ENCODE results near the gene PITPNB. TPM values are rescaled to one million over a fixed set of nuclear protein-coding genes. Genes with fewer than 3 reads are reported as not detected.

Gene PITPNB
- polyA plus RNA-seq, 4 donors: 13.2 to 47.5 (median 22.8) TPM

GRCh38 chr22:27843441-27843840 is 75.6 kb downstream of the PITPNB start:
- FAIRE-seq: no peak
- H3K9me3 ChIP-seq (ENCODE audit: control insufficient read depth in 2 of 2, insufficient read depth in 1 of 2, low read depth in 1 of 2, low read length in 1 of 2): no peaks in the 10 kb centered on the region
- H3K4me1 ChIP-seq (ENCODE audit: control insufficient read depth in 3 of 3, insufficient read depth in 2 of 3, low read depth in 1 of 3, low read length in 2 of 3): peaks cover 0 to 17% (median 0%) of the 10 kb centered on the region in 3 donors
- 70 to 75% (median 71%) methylated on average over 7 of the region's 7 CpGs for WGBS, 3 donors
- no peak for DNase-seq
- peaks cover 0 to 14% (median 0%) of the 10 kb centered on the region in 3 donors for H3K36me3 ChIP-seq (ENCODE audit: control insufficient read depth in 3 of 3, insufficient read depth in 2 of 3, low read depth in 1 of 3, low read length in 3 of 3)
- H3K27ac ChIP-seq (ENCODE audit: low read depth in 1 of 3, low read length in 2 of 3): no peak overlapping the region
- H3K27me3 ChIP-seq (ENCODE audit: control insufficient read depth in 3 of 3, insufficient read depth in 3 of 3, low read length in 3 of 3): no peaks in the 10 kb centered on the region
- H3K4me3 ChIP-seq (ENCODE audit: low read depth in 1 of 3, low read length in 3 of 3): no peak overlapping the region

DNA sequence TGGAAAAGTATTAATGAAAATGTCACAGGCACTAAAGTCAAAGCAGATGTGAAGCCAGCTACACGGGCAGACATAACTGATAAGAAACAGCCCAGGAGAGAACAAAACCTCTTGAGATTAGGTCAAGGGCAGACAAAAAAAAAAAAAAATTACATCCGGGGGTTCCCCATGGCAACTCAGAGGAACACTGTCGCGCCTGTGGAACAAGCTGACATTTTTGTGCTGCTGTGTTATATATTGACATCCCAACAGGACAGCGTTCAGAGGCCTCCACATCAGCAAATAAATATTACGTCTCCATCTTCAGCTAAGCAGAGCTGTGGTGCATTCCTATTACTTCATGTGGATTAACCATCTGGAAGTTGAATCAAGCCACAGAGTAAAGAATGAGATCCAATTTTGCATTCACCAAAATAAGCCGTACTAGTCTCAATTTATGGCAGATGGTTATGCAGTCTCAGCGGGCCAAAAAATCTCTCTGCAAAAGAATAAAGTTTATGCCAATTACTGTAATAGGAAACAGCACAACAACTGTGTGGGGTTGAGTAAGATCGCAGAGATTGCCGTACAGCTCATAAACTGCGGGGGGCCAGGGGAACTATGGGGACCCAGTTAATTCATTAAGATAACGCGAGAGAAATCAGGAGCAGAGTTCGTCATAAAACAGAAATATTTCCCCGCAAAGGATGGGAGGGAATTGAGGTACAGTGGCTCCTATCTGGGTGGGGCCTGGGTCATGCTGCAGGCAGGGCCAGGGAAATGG is 76.2 kb downstream of the PITPNB start:
- H3K27me3 ChIP-seq (ENCODE audit: control insufficient read depth in 3 of 3, insufficient read depth in 3 of 3, low read length in 3 of 3): no peaks in the 10 kb centered on the region
- peaks cover 0 to 17% (median 0%) of the 10 kb centered on the region in 3 donors for H3K4me1 ChIP-seq (ENCODE audit: control insufficient read depth in 3 of 3, insufficient read depth in 2 of 3, low read depth in 1 of 3, low read length in 2 of 3)
- peaks cover 0 to 14% (median 0%) of the 10 kb centered on the region in 3 donors for H3K36me3 ChIP-seq (ENCODE audit: control insufficient read depth in 3 of 3, insufficient read depth in 2 of 3, low read depth in 1 of 3, low read length in 3 of 3)
- H3K9me3 ChIP-seq (ENCODE audit: control insufficient read depth in 2 of 2, insufficient read depth in 1 of 2, low read depth in 1 of 2, low read length in 1 of 2): peaks cover 0 to under 1% of the 10 kb centered on the region in 2 donors
- no peak for DNase-seq
- 71 to 86% (median 85%) methylated on average over 15 of the region's 15 CpGs for WGBS, 3 donors
- no peak overlapping the region for H3K4me3 ChIP-seq (ENCODE audit: low read depth in 1 of 3, low read length in 3 of 3)
- no peak for FAIRE-seq
- no peak overlapping the region for H3K27ac ChIP-seq (ENCODE audit: low read depth in 1 of 3, low read length in 2 of 3)

GRCh38 chr22:27842201-27842600 is 76.9 kb downstream of the PITPNB start:
- Histone ChIP-seq H3K27me3 (ENCODE audit: control insufficient read depth in 3 of 3, insufficient read depth in 3 of 3, low read length in 3 of 3) (no peaks in the 10 kb centered on the region), H3K4me1 (ENCODE audit: control insufficient read depth in 3 of 3, insufficient read depth in 2 of 3, low read depth in 1 of 3, low read length in 2 of 3) (peaks cover 0 to 17% (median 0%) of the 10 kb centered on the region in 3 donors), H3K27ac (ENCODE audit: low read depth in 1 of 3, low read length in 2 of 3) (no peak overlapping the region), H3K9me3 (ENCODE audit: control insufficient read depth in 2 of 2, insufficient read depth in 1 of 2, low read depth in 1 of 2, low read length in 1 of 2) (peaks cover 0 to 6% of the 10 kb centered on the region in 2 donors), H3K36me3 (ENCODE audit: control insufficient read depth in 3 of 3, insufficient read depth in 2 of 3, low read depth in 1 of 3, low read length in 3 of 3) (peaks cover 0 to 14% (median 0%) of the 10 kb centered on the region in 3 donors), H3K4me3 (ENCODE audit: low read depth in 1 of 3, low read length in 3 of 3) (no peak overlapping the region)
- 89 to 92% (median 90%) methylated on average over 1 of the region's 1 CpG for WGBS, 3 donors
- DNase-seq: no peak
- FAIRE-seq: no peak

- DNase-seq: no peak
- H3K4me1 ChIP-seq (ENCODE audit: control insufficient read depth in 3 of 3, insufficient read depth in 2 of 3, low read depth in 1 of 3, low read length in 2 of 3): peaks cover 0 to 21% (median 0%) of the 10 kb centered on the region in 3 donors
Observed at GRCh38 chr22:27840436-27840835, 78.6 kb downstream of the PITPNB start.

DNA sequence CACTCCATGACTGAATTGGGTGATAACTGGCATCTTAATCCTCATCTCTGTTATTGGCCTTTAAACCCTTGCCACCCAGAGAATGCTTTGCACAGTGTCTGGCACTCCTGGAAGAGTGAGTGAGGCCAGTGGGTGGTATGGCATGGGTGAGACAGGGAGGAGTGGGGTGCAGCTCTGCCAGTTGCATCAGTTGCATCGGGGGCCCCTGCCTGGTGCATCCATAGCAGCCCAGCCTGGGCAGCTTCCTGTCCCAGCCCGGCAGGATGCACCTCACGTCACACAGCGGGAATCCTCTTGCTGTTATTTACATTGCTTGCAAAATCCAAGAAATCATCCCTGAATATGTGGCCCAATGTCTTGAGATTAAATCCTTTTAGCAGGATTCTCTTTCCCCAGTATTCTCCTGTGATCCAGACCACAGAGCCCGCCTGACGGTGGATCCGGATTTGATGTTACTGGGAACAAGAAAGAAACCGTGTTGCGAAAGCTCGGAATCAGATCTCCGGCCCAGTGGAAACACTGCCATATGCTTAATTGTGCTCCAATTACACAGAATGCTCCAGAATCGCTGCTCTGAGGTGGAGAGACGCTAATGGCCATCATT is 79.9 kb downstream of the PITPNB start:
- Histone ChIP-seq H3K27ac (ENCODE audit: low read depth in 1 of 3, low read length in 2 of 3) (no peak overlapping the region), H3K4me1 (ENCODE audit: control insufficient read depth in 3 of 3, insufficient read depth in 2 of 3, low read depth in 1 of 3, low read length in 2 of 3) (peaks cover 0 to 16% (median 0%) of the 10 kb centered on the region in 3 donors), H3K4me3 (ENCODE audit: low read depth in 1 of 3, low read length in 3 of 3) (no peak overlapping the region), H3K27me3 (ENCODE audit: control insufficient read depth in 3 of 3, insufficient read depth in 3 of 3, low read length in 3 of 3) (no peaks in the 10 kb centered on the region), H3K36me3 (ENCODE audit: control insufficient read depth in 3 of 3, insufficient read depth in 2 of 3, low read depth in 1 of 3, low read length in 3 of 3) (no peaks in the 10 kb centered on the region), H3K9me3 (ENCODE audit: control insufficient read depth in 2 of 2, insufficient read depth in 1 of 2, low read depth in 1 of 2, low read length in 1 of 2) (peaks cover 0 to 6% of the 10 kb centered on the region in 2 donors)
- DNase-seq (no peak), FAIRE-seq (no peak)
- 91 to 95% (median 91%) methylated on average over 13 of the region's 13 CpGs for WGBS, 3 donors

More at GRCh38 chr22:27840436-27840835, 78.6 kb downstream of the PITPNB start:
- H3K27ac ChIP-seq (ENCODE audit: low read depth in 1 of 3, low read length in 2 of 3): no peak overlapping the region
- WGBS, 3 donors: 94 to 97% (median 96%) methylated on average over 7 of the region's 7 CpGs
- peaks cover 0 to 6% of the 10 kb centered on the region in 2 donors for H3K9me3 ChIP-seq (ENCODE audit: control insufficient read depth in 2 of 2, insufficient read depth in 1 of 2, low read depth in 1 of 2, low read length in 1 of 2)
- peaks cover 0 to 8% (median 0%) of the 10 kb centered on the region in 3 donors for H3K36me3 ChIP-seq (ENCODE audit: control insufficient read depth in 3 of 3, insufficient read depth in 2 of 3, low read depth in 1 of 3, low read length in 3 of 3)
- FAIRE-seq: no peak
- H3K27me3 ChIP-seq (ENCODE audit: control insufficient read depth in 3 of 3, insufficient read depth in 3 of 3, low read length in 3 of 3): no peaks in the 10 kb centered on the region
- no peak overlapping the region for H3K4me3 ChIP-seq (ENCODE audit: low read depth in 1 of 3, low read length in 3 of 3)

- 69 to 74% (median 70%) methylated on average over 10 of the region's 10 CpGs for WGBS, 3 donors
- FAIRE-seq (no peak), DNase-seq (peak in 1 of 2 donors; percentile 18)
- H3K4me1 ChIP-seq (ENCODE audit: control insufficient read depth in 3 of 3, insufficient read depth in 2 of 3, low read depth in 1 of 3, low read length in 2 of 3): peaks cover 0 to 9% (median 0%) of the 10 kb centered on the region in 3 donors
- no peaks in the 10 kb centered on the region for H3K27me3 ChIP-seq (ENCODE audit: control insufficient read depth in 3 of 3, insufficient read depth in 3 of 3, low read length in 3 of 3)
- H3K4me3 ChIP-seq (ENCODE audit: low read depth in 1 of 3, low read length in 3 of 3): no peak overlapping the region
- H3K36me3 ChIP-seq (ENCODE audit: control insufficient read depth in 3 of 3, insufficient read depth in 2 of 3, low read depth in 1 of 3, low read length in 3 of 3): no peaks in the 10 kb centered on the region
- peaks cover 0 to 6% of the 10 kb centered on the region in 2 donors for H3K9me3 ChIP-seq (ENCODE audit: control insufficient read depth in 2 of 2, insufficient read depth in 1 of 2, low read depth in 1 of 2, low read length in 1 of 2)
- H3K27ac ChIP-seq (ENCODE audit: low read depth in 1 of 3, low read length in 2 of 3): no peak overlapping the region
Observed at GRCh38 chr22:27836181-27836580, 82.9 kb downstream of the PITPNB start.

DNA sequence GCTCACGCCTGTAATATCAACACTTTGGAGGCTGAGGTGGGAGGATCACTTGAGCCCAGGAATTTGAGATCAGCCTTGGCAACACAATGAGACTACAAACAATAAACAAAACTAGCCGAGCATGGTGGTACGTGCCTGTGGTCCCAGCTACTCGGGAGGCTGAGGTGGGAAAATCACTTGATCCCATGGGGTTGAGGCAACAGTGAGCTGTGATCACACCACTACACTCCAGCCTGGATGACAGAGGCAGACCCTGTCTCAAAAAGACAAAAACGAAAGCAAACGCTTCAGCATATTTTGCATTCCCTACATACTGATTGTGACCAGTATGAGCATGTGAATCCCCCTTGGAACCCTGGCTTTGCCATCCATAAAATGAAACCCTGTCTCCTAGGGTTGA is 83.6 kb downstream of the PITPNB start:
- H3K27me3 ChIP-seq (ENCODE audit: control insufficient read depth in 3 of 3, insufficient read depth in 3 of 3, low read length in 3 of 3): no peaks in the 10 kb centered on the region
- H3K36me3 ChIP-seq (ENCODE audit: control insufficient read depth in 3 of 3, insufficient read depth in 2 of 3, low read depth in 1 of 3, low read length in 3 of 3): no peaks in the 10 kb centered on the region
- DNase-seq: no peak
- 81 to 90% (median 85%) methylated on average over 6 of the region's 6 CpGs for WGBS, 3 donors
- no peak overlapping the region for H3K27ac ChIP-seq (ENCODE audit: low read depth in 1 of 3, low read length in 2 of 3)
- peaks cover 0 to 9% (median 0%) of the 10 kb centered on the region in 3 donors for H3K4me1 ChIP-seq (ENCODE audit: control insufficient read depth in 3 of 3, insufficient read depth in 2 of 3, low read depth in 1 of 3, low read length in 2 of 3)
- H3K4me3 ChIP-seq (ENCODE audit: low read depth in 1 of 3, low read length in 3 of 3): no peak overlapping the region
- peaks cover 0 to 6% of the 10 kb centered on the region in 2 donors for H3K9me3 ChIP-seq (ENCODE audit: control insufficient read depth in 2 of 2, insufficient read depth in 1 of 2, low read depth in 1 of 2, low read length in 1 of 2)
- no peak for FAIRE-seq

DNA sequence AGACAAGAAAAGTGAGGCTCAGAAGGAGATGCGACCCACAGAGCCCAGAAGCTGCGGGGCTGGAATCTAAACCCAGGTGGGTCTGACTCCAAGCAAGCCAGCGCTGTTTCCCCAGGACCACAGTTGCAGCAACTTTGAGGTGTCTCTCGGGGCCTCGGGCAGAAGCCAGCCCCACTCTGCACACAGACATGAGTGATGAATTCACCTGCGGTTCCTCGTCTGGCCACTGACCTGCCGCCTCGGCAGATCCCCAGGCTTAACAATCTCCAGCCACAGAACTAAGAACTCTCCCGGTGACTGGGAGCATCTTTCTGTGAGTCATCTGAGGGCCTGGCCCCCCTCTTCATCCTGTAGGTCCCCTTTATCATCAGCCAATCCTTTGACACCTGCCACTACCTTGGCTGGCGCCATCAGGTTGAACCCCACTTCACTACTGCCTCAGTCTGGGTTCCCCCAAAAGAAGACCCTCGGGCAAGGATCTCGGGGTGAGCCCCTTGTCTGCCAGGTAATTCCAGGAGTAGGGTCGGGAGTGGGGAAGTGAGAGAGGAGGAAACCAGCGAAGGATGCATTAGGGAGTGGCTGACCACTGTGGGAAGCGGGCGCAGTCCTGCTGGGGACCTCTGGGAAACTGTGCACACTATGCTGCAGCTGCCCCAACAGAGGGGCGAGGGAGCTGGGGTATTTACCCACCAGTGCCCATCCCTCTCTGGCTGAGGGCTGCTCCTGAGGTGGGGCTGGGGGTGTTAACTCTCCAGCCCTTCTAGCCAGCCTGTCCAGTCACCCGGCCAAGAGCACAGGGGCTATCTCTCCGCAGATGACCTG is 84.5 kb downstream of the PITPNB start:
- Histone ChIP-seq H3K4me1 (ENCODE audit: control insufficient read depth in 3 of 3, insufficient read depth in 2 of 3, low read depth in 1 of 3, low read length in 2 of 3) (peaks cover 0 to 9% (median 0%) of the 10 kb centered on the region in 3 donors), H3K36me3 (ENCODE audit: control insufficient read depth in 3 of 3, insufficient read depth in 2 of 3, low read depth in 1 of 3, low read length in 3 of 3) (no peaks in the 10 kb centered on the region), H3K27me3 (ENCODE audit: control insufficient read depth in 3 of 3, insufficient read depth in 3 of 3, low read length in 3 of 3) (no peaks in the 10 kb centered on the region), H3K9me3 (ENCODE audit: control insufficient read depth in 2 of 2, insufficient read depth in 1 of 2, low read depth in 1 of 2, low read length in 1 of 2) (peaks cover 0 to 6% of the 10 kb centered on the region in 2 donors), H3K27ac (ENCODE audit: low read depth in 1 of 3, low read length in 2 of 3) (no peak overlapping the region), H3K4me3 (ENCODE audit: low read depth in 1 of 3, low read length in 3 of 3) (no peak overlapping the region)
- FAIRE-seq (no peak), DNase-seq (no peak)
- 89 to 92% (median 90%) methylated on average over 20 of the region's 20 CpGs for WGBS, 3 donors

Data from small intestine (tissue), 7 donors.